Gastroesophageal sphincter (tissue), 3 donors: ENCODE measurements around the gene NR6A1.

Experiments used
- EP300 ChIP-seq: sonication (generic); formaldehyde crosslinking; IDR thresholded peaks from one replicate; pipeline ENCODE4 v1.6.1; 2017; ENCODE audit warnings: antibody characterized with exemption, mild to moderate bottlenecking
- POLR2A ChIP-seq, 2 donors: fragments of 450-650 bp; IDR thresholded peaks; one replicate each; pipeline ENCODE4 v1.6.1; 2017; ENCODE audit warnings: antibody characterized with exemption in 2 of 2, mild to moderate bottlenecking in 2 of 2, moderate library complexity in 1 of 2
- POLR2AphosphoS5 ChIP-seq: sonication (generic); formaldehyde crosslinking; IDR thresholded peaks from one replicate; pipeline ENCODE4 v1.6.1; 2017; ENCODE audit warnings: antibody characterized with exemption
- TF ChIP-seq, protein P1 (sequence below), 4 experiments: fragments of 200-600 bp in 2 of 4; fragments of 450-650 bp in 2 of 4; sonication (generic) in 1 of 4; IDR thresholded peaks; one replicate each; pipeline ENCODE4 v1.5.1; 2017 to 2019; ENCODE audit warnings: antibody characterized with exemption in 4 of 4, mild to moderate bottlenecking in 2 of 4, moderate library complexity in 2 of 4

DNA sequence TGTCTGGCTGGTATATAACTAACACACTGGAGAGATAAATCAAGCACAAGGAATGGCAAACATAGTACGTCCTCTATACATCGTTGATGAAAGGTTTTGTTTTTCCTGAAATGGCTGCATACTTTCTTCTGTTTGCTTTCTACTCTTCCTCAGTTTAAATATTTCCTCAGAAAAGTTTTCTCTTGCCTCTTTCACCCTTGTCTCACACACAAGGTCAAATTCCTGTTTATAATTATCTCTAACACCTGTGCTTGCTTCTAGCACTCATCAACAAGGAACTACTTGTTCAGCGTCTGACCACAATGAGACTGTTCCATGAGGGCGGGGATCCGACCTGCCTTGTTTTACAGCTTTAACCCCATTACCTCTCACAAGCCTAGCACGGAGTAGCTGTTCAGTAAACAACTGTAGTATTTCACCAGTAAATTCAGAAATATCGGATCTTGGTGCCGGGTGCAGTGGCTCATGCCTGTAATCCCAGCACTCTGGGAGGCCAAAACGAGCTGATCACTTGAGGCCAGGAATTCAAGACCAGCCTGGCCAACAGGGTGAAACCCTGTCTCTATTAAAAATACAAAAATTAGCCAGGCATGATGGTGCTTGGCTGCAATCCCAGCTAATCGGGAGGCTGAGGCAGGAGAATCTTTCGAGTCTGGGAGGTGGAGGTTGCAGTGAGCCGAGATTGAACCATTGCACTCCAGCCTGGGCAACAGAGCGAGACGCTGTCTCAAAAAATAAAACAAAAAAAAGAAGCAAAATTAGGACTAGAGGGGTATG is 37.0 kb downstream of the NR6A1 start:
- TF ChIP-seq, protein P1, sequence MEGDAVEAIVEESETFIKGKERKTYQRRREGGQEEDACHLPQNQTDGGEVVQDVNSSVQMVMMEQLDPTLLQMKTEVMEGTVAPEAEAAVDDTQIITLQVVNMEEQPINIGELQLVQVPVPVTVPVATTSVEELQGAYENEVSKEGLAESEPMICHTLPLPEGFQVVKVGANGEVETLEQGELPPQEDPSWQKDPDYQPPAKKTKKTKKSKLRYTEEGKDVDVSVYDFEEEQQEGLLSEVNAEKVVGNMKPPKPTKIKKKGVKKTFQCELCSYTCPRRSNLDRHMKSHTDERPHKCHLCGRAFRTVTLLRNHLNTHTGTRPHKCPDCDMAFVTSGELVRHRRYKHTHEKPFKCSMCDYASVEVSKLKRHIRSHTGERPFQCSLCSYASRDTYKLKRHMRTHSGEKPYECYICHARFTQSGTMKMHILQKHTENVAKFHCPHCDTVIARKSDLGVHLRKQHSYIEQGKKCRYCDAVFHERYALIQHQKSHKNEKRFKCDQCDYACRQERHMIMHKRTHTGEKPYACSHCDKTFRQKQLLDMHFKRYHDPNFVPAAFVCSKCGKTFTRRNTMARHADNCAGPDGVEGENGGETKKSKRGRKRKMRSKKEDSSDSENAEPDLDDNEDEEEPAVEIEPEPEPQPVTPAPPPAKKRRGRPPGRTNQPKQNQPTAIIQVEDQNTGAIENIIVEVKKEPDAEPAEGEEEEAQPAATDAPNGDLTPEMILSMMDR (IDR thresholded peaks at IDR 0.05): no peak
- TF ChIP-seq POLR2A (IDR thresholded peaks at IDR 0.05): no peak
- no peak for TF ChIP-seq POLR2AphosphoS5
- TF ChIP-seq EP300: no peak
